Esophagus squamous epithelium (tissue), 5 donors: ENCODE results near the gene GREB1. TPM values are rescaled to one million over a fixed set of nuclear protein-coding genes. Genes with fewer than 3 reads are reported as not detected.

Source experiments
- DNase-seq: peaks from one replicate; lab custom pipeline; 2025; lab: John Stamatoyannopoulos, UW
- H3K27ac ChIP-seq, 4 donors: fragments of 200-600 bp; sonication (generic); one replicate each; pipeline ENCODE4 v1.5.1; 2016 to 2019; ENCODE audit warnings: mild to moderate bottlenecking in 1 of 4
- H3K27me3 ChIP-seq, 4 donors: fragments of 200-600 bp; sonication (generic); 1 replicate in 3 of 4; 2 replicates in 1 of 4; pipeline versions ENCODE4 v1.5.1 to v1.6.0; 2017 to 2021; ENCODE audit warnings: antibody characterized with exemption in 1 of 4
- H3K36me3 ChIP-seq, 3 donors: fragments of 200-600 bp; sonication (generic); one replicate each; pipeline ENCODE4 v1.5.1; 2016 to 2019
- H3K4me1 ChIP-seq, 3 donors: fragments of 200-600 bp; sonication (generic); one replicate each; pipeline ENCODE4 v1.5.1; 2017 to 2019
- H3K4me3 ChIP-seq, 4 donors: fragments of 200-600 bp; sonication (generic); 1 replicate in 3 of 4; 2 replicates in 1 of 4; pipeline ENCODE4 v1.5.1; 2016 to 2019; ENCODE audit warnings: mild to moderate bottlenecking in 2 of 4, moderate library complexity in 1 of 4
- H3K9me3 ChIP-seq, 3 donors: fragments of 200-600 bp; sonication (generic); one replicate each; pipeline ENCODE4 v1.5.1; 2016 to 2019
- POLR2A ChIP-seq, 4 donors: fragments of 450-650 bp; IDR thresholded peaks; one replicate each; pipeline ENCODE4 v1.6.1; 2017; ENCODE audit warnings: antibody characterized with exemption in 4 of 4, mild to moderate bottlenecking in 4 of 4, moderate library complexity in 3 of 4
- WGBS, 2 donors: methylation state at CpG; one replicate each; pipeline ENCODE4 v1.1.5; 2018; 5-methylcytosine and 5-hydroxymethylcytosine counted together
- intact Hi-C: fragments of 100-400 bp; cut with DNase I; formaldehyde crosslinking; loops from one replicate; pipeline ENCODE4 v1.15.0; 2022
- total RNA-seq, 4 donors: library from RNA; depleted of rRNA; stranded (reverse); fragments of >200 nt; gene quantifications; one replicate each; pipeline ENCODE4 v1.1.0, GENCODE V29; 2016
- TF ChIP-seq, protein P1 (sequence below), 6 experiments: fragments of 450-650 bp in 4 of 6; fragments of 200-600 bp in 2 of 6; sonication (generic) in 2 of 6; IDR thresholded peaks; one replicate each; pipeline ENCODE4 v1.5.1; 2016 to 2019; ENCODE audit warnings: antibody characterized with exemption in 6 of 6, mild to moderate bottlenecking in 4 of 6, moderate library complexity in 4 of 6
- donor health status: DM: yes; HTN: yes; CAD: no.

The GREB1 gene
- total RNA-seq, 4 donors from 2014 or later = 0.08 to 1.7 (median 0.51) TPM

DNA sequence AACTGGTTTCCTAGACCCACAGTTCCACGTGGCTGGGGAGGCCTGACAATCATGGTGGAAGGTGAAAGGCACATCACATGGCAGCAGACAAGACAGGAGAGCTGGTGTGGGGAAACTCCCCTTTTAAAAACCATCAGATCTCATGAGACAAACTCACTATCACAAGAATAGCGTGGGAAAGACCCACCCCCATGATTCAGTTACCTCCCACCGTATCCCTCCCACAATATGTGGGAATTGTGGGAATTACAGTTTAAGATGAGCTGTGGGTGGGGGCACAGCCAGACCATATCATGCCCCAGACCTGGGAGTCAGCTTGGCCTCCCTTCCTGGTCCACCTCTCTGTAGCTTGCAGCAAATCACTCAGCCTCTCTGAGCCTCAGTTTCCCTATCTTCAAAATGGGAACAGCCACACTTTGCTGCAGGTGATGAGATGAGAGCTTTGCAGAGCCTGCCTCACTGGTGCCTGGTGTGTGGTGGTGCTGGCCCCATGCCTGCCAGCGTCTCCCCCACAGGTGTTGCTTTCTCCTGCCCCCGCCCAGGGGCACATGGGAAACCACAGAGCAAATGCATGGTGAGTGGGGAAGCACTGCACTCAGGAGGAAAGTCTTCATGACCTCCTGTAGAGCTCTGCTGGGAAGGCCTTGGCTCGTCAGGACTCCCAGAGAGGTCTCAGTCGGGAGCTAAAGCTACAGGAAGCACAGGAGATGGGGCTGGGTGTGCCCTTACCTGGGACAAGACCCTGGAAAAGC lies 31.1 kb downstream of the GREB1 start:
- Histone ChIP-seq H3K4me1 (peaks cover 0 to 6% (median 0%) of the 10 kb centered on the region in 3 donors), H3K9me3 (no peaks in the 10 kb centered on the region), H3K27me3 (peaks cover 0 to 8% (median 0%) of the 10 kb centered on the region in 4 donors), H3K4me3 (no peak overlapping the region), H3K36me3 (no peaks in the 10 kb centered on the region), H3K27ac (no peak overlapping the region)
- TF ChIP-seq, protein P1, sequence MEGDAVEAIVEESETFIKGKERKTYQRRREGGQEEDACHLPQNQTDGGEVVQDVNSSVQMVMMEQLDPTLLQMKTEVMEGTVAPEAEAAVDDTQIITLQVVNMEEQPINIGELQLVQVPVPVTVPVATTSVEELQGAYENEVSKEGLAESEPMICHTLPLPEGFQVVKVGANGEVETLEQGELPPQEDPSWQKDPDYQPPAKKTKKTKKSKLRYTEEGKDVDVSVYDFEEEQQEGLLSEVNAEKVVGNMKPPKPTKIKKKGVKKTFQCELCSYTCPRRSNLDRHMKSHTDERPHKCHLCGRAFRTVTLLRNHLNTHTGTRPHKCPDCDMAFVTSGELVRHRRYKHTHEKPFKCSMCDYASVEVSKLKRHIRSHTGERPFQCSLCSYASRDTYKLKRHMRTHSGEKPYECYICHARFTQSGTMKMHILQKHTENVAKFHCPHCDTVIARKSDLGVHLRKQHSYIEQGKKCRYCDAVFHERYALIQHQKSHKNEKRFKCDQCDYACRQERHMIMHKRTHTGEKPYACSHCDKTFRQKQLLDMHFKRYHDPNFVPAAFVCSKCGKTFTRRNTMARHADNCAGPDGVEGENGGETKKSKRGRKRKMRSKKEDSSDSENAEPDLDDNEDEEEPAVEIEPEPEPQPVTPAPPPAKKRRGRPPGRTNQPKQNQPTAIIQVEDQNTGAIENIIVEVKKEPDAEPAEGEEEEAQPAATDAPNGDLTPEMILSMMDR (IDR thresholded peaks at IDR 0.05) = no peak
- TF ChIP-seq POLR2A (IDR thresholded peaks at IDR 0.05) = no peak
- intact Hi-C loops = no loop called here
- WGBS, 2 donors = 76% methylated on average over 5 to 7 of the region's 7 CpGs
- DNase-seq = no peak

DNA sequence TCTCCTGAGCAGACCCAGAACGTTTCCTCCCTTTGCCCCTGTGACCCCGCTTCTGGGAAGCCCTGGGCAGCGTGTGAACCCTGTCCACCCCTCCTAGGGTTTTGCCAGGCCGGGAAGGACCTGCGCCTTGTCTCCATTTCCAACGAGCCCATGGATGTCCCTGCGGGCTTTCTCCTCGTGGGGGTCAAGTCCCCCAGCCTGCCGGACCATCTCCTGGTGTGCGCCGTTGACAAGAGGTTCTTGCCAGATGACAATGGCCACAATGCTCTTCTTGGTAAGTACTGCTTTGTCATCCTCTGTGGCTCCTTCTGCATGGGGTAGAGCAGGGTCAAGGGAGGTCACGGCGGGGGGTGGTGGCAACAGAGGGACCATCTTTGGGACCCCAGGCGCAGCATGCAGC lies 32.5 kb downstream of the GREB1 start:
- Histone ChIP-seq H3K9me3 (no peaks in the 10 kb centered on the region), H3K4me1 (peaks cover 0 to 6% (median 0%) of the 10 kb centered on the region in 3 donors), H3K27ac (no peak overlapping the region), H3K36me3 (no peaks in the 10 kb centered on the region), H3K27me3 (peaks cover 0 to 8% (median 0%) of the 10 kb centered on the region in 4 donors), H3K4me3 (no peak overlapping the region)
- WGBS, 2 donors = 100% methylated on average over 7 of the region's 14 CpGs; no CpG with 5 or more reads in 1 of the 2 donors
- TF ChIP-seq, protein P1 (IDR thresholded peaks at IDR 0.05) = no peak
- no peak for TF ChIP-seq POLR2A (IDR thresholded peaks at IDR 0.05)
- DNase-seq = no peak
- intact Hi-C loops = no loop called here

DNA sequence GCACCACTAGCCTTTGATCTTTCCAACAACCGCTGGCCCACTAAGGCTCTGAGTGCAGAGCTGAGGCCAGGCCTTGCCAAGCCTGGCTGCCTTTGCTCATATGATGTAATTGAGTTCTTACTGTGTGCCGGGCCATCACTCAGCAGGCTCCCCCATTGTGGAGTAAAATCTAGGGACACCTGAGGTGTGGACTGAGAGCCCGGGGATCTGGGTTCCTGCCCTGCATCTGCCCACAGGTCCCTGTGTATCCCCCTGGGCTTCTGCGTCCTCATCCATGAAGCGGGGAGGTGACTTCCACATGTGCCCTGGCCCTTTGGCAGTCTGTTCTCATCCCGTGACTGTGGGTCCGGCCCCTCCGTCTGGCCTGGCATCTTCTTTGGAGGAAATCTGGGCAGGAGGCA lies 33.8 kb downstream of the GREB1 start:
- H3K27me3 ChIP-seq = peaks cover 0 to 8% (median 0%) of the 10 kb centered on the region in 4 donors
- no peak overlapping the region for H3K27ac ChIP-seq
- intact Hi-C loops = no loop called here
- H3K9me3 ChIP-seq = no peaks in the 10 kb centered on the region
- 71 to 79% methylated on average over 4 to 5 of the region's 8 CpGs for WGBS, 2 donors
- peaks cover 0 to under 1% (median 0%) of the 10 kb centered on the region in 3 donors for H3K4me1 ChIP-seq
- no peak for DNase-seq
- H3K4me3 ChIP-seq = no peak overlapping the region
- TF ChIP-seq, protein P1 (IDR thresholded peaks at IDR 0.05) = no peak
- no peak for TF ChIP-seq POLR2A (IDR thresholded peaks at IDR 0.05)
- no peaks in the 10 kb centered on the region for H3K36me3 ChIP-seq

DNA sequence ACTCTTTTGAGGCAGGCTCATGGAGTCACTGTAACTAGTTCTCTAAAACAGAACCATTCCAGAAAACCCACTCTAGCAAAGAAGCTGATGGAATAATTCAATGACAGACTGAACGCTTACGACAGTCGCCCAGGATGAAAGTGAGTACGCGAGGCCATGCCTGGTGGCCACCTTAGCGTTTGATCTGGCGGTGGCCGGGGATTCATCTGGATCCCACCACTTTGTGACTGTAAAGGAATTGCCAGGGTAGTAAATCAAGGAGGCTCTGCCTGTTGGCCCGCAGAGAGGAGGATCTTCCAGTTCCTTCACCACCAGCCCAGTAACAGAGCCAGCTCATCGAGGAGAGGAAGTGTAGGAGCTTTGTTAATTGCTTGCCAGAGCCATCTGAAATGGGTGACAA lies 34.6 kb downstream of the GREB1 start:
- Histone ChIP-seq H3K36me3 (no peaks in the 10 kb centered on the region), H3K27me3 (peaks cover 0 to 8% (median 0%) of the 10 kb centered on the region in 4 donors), H3K4me1 (no peaks in the 10 kb centered on the region), H3K9me3 (no peaks in the 10 kb centered on the region), H3K27ac (no peak overlapping the region), H3K4me3 (no peak overlapping the region)
- WGBS, 2 donors = 86 to 89% methylated on average over 8 to 10 of the region's 10 CpGs
- intact Hi-C loops = no loop called here
- no peak for TF ChIP-seq POLR2A (IDR thresholded peaks at IDR 0.05)
- TF ChIP-seq, protein P1 (IDR thresholded peaks at IDR 0.05) = no peak
- no peak for DNase-seq

DNA sequence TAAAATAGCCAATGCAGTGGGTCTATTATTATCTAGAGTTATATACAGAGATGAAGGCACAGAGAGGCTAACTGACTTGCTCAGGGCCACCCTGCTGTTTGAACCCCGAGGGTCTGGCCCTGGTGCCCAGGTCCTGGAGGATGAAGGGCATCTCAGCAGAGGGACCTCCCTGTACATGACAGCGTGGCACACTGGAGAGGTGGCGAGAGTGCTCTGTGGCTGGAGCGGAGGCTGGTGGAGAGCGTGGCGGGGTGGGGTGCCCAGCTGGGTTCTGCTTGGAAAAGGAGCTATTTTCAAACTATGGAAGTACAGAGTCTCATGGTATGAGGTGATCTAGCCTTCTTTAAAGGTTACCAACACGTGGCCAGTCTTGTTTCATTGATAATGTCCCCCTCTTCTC lies 35.8 kb downstream of the GREB1 start:
- WGBS, 2 donors = 73 to 86% methylated on average over 7 of the region's 7 CpGs
- TF ChIP-seq POLR2A (IDR thresholded peaks at IDR 0.05) = no peak
- TF ChIP-seq, protein P1 (IDR thresholded peaks at IDR 0.05) = no peak
- no peak for DNase-seq
- Histone ChIP-seq H3K36me3 (no peaks in the 10 kb centered on the region), H3K9me3 (no peaks in the 10 kb centered on the region), H3K27ac (no peak overlapping the region), H3K4me1 (no peaks in the 10 kb centered on the region), H3K4me3 (no peak overlapping the region), H3K27me3 (peaks cover 0 to 8% (median 0%) of the 10 kb centered on the region in 4 donors)
- intact Hi-C loops = loop anchor here (10.0 kb wide), 1 partner anchor 435 kb away; a partner anchor contains a TSS
